ENCODE results near the gene GFY.

Gene GFY

GRCh38 chr19:49415102-49415809 is 9.9 kb upstream of the GFY start (continued):
- peak; percentile 98 for TF ChIP-seq EGR2 (tag by site-specific recombination; IDR thresholded peaks at IDR 0.05; ENCODE audit: low read depth)
- TF ChIP-seq ZNF169 (tag by site-specific recombination; IDR thresholded peaks at IDR 0.05) = no peak
- TF ChIP-seq ZSCAN30 (tag by site-specific recombination; IDR thresholded peaks at IDR 0.05) = no peak
- TF ChIP-seq ZIC2 (tag by site-specific recombination; IDR thresholded peaks at IDR 0.05) = peak; percentile 59
- no peak for TF ChIP-seq PRDM4 (tag by site-specific recombination; IDR thresholded peaks at IDR 0.05)
- no peak for TF ChIP-seq ZNF133 (tag by site-specific recombination; IDR thresholded peaks at IDR 0.05)
- no peak for TF ChIP-seq REPIN1 (tag by site-specific recombination; IDR thresholded peaks at IDR 0.05; ENCODE audit: low read depth)
- no peak for TF ChIP-seq ZNF654 (tag by site-specific recombination; IDR thresholded peaks at IDR 0.05; ENCODE audit: low read depth)
- TF ChIP-seq ZNF416 (tag by site-specific recombination; IDR thresholded peaks at IDR 0.05) = no peak
- TF ChIP-seq OSR2 (tag by site-specific recombination; IDR thresholded peaks at IDR 0.05) = no peak
- TF ChIP-seq ZNF114 (tag by site-specific recombination; IDR thresholded peaks at IDR 0.05) = no peak

GRCh38 chr19:49415810-49416200 is 9.4 kb upstream of the GFY start:
- Histone ChIP-seq H3K9me3 (ENCODE audit: control insufficient read depth, insufficient read depth, low read depth, low read length) (no peaks in the 10 kb centered on the region), H3K4me3 (ENCODE audit: low read depth, low read length) (no peak overlapping the region), H3K4me1 (ENCODE audit: control insufficient read depth, insufficient read depth, low read length) (no peaks in the 10 kb centered on the region), H3K27ac (ENCODE audit: extremely low read depth, low read depth, low read length) (no peak overlapping the region), H3K36me3 (ENCODE audit: control insufficient read depth in 2 of 2, insufficient read depth in 1 of 2, low read length in 2 of 2) (no peaks in the 10 kb centered on the region)
- TF ChIP-seq ZNF580 (tag by site-specific recombination; IDR thresholded peaks at IDR 0.05) (no peak), ZNF23 (tag by site-specific recombination; IDR thresholded peaks at IDR 0.05; ENCODE audit: borderline replicate concordance) (no peak), ZFHX2 (tag by site-specific recombination; conservative IDR thresholded peaks at IDR 0.05) (no peak)
- ChIA-PET POLR2A (interaction anchor here (1.1 kb wide), 1 partner anchor 38 kb away, joined by 3 read pairs; the partner anchor contains the start of gene ALDH16A1), CTCF (interaction anchor here (0.6 to 1.8 kb wide), 4 partner anchors 9 to 341 kb away, joined by 3 to 6 read pairs (median 4); no protein-coding TSS in a partner anchor)

GRCh38 chr19:49417088-49417487 is 8.1 kb upstream of the GFY start:
- ChIA-PET CTCF (interaction anchor here (0.6 to 1.8 kb wide), 7 partner anchors 10 to 192 kb away, joined by 3 to 5 read pairs (median 3); no protein-coding TSS in a partner anchor), POLR2A (interaction anchor here (0.5 to 0.7 kb wide), 2 partner anchors 36 to 48 kb away, joined by 3 read pairs; partner anchors contain the start of gene ALDH16A1)
- Histone ChIP-seq H3K36me3 (ENCODE audit: control insufficient read depth in 2 of 2, insufficient read depth in 1 of 2, low read length in 2 of 2) (no peaks in the 10 kb centered on the region), H3K4me3 (ENCODE audit: low read depth, low read length) (no peak overlapping the region), H3K4me1 (ENCODE audit: control insufficient read depth, insufficient read depth, low read length) (no peaks in the 10 kb centered on the region), H3K9me3 (ENCODE audit: control insufficient read depth, insufficient read depth, low read depth, low read length) (no peaks in the 10 kb centered on the region), H3K27ac (ENCODE audit: extremely low read depth, low read depth, low read length) (no peak overlapping the region)
- TF ChIP-seq ZNF133 (tag by site-specific recombination; IDR thresholded peaks at IDR 0.05) (no peak), ZNF555 (tag by site-specific recombination; conservative IDR thresholded peaks at IDR 0.05) (no peak), ZNF623 (tag by site-specific recombination; IDR thresholded peaks at IDR 0.05) (no peak), ZNF211 (tag by site-specific recombination; IDR thresholded peaks at IDR 0.05; ENCODE audit: low read depth) (no peak), ZNF362 (tag by site-specific recombination; IDR thresholded peaks at IDR 0.05) (no peak), ZNF571 (tag by site-specific recombination; IDR thresholded peaks at IDR 0.05) (no peak), ZBTB6 (tag by site-specific recombination; IDR thresholded peaks at IDR 0.05) (no peak), PRDM10 (tag by site-specific recombination; IDR thresholded peaks at IDR 0.05) (no peak), ZNF146 (tag by site-specific recombination; IDR thresholded peaks at IDR 0.05) (no peak), ZNF214 (tag by site-specific recombination; IDR thresholded peaks at IDR 0.05; ENCODE audit: borderline replicate concordance) (no peak), ZNF776 (tag by site-specific recombination; IDR thresholded peaks at IDR 0.05; ENCODE audit: borderline replicate concordance) (no peak), HOXC10 (CRISPR knock-in tag; IDR thresholded peaks at IDR 0.05) (no peak)
